Umbilical cord (tissue), 2 donors: ENCODE measurements around the gene USP32. TPM values are rescaled to one million over a fixed set of nuclear protein-coding genes. Genes with fewer than 3 reads are reported as not detected.
"Not testable (repeated sequence)": the region's sequence is repeated elsewhere in the genome, so short reads cannot be mapped to it uniquely, and the experiment has no call there.

Source experiments
- DNase-seq: peaks from one replicate; pipeline ENCODE4 v3.0.0-alpha.2; 2015; ENCODE audit warnings: low spot score
- total RNA-seq: library from RNA; depleted of rRNA; stranded (reverse); fragments of >200 nt; gene quantifications from one replicate; pipeline ENCODE4 v1.2.3, GENCODE V29; 2014; ENCODE audit warnings: low replicate concordance; ENCODE audit not compliant: insufficient read depth

Gene USP32
- total RNA-seq, 1 donor from 2014 or later: 40.2 TPM

DNA sequence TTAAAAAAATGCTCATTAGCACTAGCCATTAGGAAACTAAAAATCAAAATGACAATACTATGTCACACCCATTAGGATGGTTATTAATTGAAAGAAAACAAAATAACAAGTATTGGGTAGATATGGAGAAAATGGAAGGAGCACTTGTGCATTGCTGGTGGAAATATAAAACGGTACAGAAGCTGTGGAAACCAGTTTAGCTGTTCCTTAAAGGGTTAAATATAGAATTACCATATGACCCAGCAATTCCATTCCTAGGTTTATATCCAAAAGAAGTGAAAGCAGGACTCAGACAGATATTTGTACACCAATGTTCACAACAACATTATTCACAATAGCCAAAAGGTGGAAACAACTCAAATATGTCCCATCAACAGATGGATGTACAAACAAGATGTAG lies 13.7 kb downstream of the USP32 start:
- not testable (repeated sequence) for DNase-seq

DNA sequence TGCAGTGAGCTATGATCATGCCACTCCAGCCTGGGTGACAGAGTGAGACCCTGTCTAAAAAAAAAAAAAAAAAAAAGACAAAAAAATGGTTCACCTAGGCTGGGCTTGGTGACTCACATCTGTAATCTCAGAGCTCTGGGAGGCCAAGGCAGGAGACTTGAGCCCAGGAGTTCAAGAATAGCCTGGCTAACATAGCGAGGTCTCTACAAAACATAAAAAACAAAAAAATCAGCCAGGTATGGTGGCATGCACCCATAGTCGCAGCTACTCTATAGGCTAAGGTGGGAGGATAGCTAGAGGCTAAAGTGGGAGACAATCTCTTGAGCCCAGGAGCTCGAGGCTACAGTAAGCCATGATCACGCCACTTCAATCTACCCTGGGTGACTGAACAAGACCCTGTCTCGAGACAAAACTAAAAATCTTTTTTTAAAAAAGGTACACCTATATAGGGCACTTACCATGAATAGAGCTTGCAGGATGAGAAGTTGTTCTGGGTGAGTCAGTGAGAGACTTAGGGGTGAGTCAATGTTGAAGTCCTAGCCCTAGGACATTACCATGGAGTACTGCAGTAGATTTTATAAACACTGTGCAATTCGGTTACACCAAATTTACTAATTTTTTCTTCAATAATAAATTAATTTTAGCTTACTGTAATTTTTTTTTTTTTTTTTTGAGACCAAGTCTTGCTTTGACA lies 19.0 kb downstream of the USP32 start:
- DNase-seq: no peak

GRCh38 chr17:60371818-60372510 lies 20.0 kb downstream of the USP32 start:
- DNase-seq: no peak

GRCh38 chr17:60371416-60371815 lies 20.5 kb downstream of the USP32 start:
- DNase-seq: no peak

- no peak for DNase-seq
Observed at GRCh38 chr17:60369727-60370126, 22.2 kb downstream of the USP32 start.

GRCh38 chr17:60363700-60364405 lies 28.1 kb downstream of the USP32 start:
- no peak for DNase-seq

GRCh38 chr17:60362329-60362728 lies 29.6 kb downstream of the USP32 start:
- DNase-seq: no peak

DNA sequence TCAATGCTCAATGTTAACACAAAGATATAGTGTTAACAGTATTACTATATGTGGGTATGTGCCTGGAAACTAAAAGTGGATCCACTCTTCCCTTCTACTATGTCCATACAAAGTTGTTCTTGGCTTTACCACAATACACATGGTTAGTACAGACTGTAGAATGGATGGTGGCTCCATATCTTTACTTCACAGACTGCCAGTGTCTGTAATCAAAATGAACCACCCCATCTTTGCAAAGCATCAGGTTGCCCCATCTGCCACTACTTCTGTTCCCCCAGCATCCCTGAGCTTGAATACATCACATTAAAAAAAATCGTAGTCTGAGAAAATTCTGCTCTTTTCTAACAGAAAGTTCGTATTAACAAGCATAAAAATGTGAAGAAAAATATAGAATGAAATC lies 30.0 kb downstream of the USP32 start:
- no peak for DNase-seq

GRCh38 chr17:60359415-60359814 lies 32.5 kb downstream of the USP32 start:
- no peak for DNase-seq

DNA sequence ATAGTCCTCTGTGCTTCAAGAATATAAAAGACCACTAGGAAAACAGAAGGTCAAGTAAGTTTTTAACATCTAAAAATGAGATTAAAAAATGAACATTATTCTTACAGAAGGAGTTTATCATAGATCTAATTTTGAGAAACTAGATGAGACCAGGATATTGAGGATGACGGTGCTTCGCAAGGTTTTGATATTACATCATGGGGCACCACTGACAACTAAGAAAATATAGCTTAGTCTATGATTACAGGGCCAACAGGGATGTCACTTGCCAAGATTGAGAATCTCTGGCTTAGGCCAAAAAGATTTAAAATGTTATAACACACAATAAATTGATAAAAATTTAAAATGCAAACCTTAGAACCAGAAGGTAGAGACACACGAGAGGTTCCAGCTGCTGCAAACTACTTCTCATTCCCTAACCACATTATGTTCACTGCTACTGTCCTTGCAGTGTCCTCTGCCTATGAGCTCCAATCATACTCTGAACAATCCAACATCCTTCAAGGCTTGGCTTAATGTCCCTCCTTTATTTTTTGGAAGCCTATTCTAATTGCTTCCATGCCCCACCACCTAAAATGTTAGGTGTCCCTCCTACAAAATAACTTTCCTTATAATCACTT lies 33.2 kb downstream of the USP32 start:
- DNase-seq: no peak

DNA sequence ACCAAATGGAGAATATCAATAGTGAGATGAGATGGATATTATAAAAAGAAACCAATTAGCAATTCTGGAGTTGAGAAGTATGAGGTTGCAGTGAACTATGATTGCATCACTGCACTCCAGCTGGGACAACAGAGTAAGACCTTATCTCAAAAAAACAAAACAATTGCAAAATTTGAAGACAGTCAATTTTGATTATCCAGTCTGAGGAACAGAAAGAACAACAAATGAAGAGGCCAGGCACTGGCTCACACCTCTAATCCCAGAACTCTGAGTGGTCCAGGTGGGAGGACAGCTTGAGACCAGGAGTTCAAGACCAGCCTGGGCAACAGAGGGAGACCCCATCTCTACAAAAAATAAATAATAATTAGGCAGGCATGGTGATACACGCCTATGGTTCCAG lies 35.0 kb downstream of the USP32 start:
- no peak for DNase-seq

DNA sequence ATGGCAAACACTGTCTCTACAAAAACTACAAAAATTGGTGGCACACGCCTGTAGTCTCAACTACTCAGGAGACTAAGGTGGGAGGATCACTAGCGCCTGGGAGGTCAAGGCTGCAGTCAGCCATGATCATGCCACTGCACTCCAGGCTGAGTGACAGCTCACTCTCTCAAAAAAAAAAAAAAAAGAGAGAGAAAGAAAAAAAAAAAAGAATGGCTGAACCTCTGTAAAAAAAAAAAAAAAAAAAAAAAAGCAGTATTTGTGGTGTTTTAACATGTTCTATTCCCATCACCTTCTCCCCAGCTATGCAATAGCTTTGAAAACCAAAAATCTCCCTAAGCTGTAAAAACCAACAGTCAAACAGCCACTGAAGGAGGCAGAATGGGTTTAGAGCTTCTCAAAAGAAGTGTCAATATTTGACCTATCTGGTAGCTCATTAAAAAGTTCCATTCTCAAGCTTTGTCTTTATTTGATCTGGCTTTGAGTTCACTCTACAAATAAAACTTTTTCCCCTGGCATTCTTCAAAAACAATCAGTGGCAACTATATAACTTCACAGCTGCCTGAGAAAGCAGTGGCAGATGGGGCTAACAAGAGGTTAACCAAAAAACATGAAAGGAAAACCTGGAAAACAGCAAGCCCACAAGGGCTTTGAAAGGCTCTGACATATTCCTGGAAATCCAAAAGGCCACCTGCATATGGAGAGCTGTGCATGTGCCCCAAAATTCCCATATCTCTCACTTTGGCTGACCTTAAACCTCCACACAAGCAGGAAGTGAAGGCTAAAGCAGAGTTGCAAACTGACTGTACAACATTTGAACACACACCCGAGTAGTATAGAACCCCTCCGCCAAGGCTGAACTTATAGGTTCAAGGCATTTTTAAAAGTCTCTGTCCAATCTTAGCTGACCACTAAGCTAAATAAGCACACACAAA lies 36.0 kb downstream of the USP32 start:
- DNase-seq: no peak

- peak; percentile 22 for DNase-seq
Observed at GRCh38 chr17:60354223-60354622, 37.7 kb downstream of the USP32 start.

DNA sequence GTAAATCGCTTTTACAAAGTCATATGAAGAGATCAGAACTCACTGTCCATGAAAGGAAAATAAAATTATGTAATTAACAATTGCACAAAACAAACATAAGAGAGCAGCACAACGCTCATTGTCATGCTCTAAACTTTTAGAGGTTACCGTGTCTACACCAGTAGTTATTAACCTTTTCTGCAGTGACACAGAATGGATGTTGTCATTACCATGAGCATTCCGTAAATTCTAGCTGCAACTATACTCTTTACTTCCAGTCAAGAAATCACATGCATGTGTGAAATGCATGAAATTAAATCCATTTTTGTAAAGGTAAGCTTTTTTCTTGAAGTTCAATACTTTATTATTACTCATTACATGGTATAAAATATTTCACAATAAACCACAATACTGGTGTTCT lies 38.2 kb downstream of the USP32 start:
- DNase-seq: no peak

DNA sequence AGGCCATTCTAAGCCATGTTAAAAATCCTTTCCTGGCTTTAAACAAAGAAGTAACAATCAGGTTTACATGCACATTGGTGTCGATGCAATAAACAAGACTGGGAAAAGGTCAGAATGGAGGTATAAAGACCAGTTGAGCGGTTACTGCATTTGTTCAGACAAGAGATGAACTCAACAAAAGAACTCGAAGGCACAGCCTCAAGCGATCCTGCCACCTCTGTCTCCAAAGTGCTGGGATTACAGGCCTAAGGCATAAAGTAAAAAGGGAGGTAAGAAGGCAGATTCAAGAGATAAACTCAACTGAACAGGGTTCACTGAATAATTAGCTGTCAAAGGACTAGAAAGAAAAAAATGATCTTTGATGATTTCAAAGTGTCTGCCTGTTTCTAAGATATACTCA lies 39.4 kb downstream of the USP32 start:
- no peak for DNase-seq

- DNase-seq: no peak
Observed at GRCh38 chr17:60352071-60352470, 39.9 kb downstream of the USP32 start.

- DNase-seq: no peak
Observed at GRCh38 chr17:60351012-60351695, 40.8 kb downstream of the USP32 start.

GRCh38 chr17:60348616-60349015 lies 43.3 kb downstream of the USP32 start:
- DNase-seq: no peak

DNA sequence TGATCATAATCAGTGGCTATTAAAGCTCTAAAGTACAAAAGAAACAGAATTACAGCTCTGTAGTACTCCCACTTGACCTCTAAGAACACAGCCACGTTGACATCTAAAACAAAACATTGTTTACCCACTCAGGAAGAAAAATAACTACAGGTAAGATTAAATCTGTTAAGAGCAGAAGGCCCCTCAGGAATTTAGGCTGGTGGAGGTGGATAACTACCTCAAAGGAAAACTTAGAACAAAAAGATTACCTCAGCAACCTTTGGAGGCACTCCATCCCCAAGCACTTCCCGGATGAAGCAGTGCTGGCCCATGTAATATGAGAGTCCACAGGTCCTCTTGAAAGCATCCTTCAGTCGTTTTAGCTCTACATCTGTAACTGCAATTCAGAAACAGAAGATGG lies 46.7 kb downstream of the USP32 start:
- DNase-seq: no peak

GRCh38 chr17:60342492-60342891 lies 49.4 kb downstream of the USP32 start:
- not testable (repeated sequence) for DNase-seq

- DNase-seq: no peak
Observed at GRCh38 chr17:60335289-60335688, 56.6 kb downstream of the USP32 start.
